PC-9 (cell line): Measurements from ENCODE around the gene CDPF1. TPM values are rescaled to one million over a fixed set of nuclear protein-coding genes. Genes with fewer than 3 reads are reported as not detected.

Source experiments
- BruUV-seq: library from RNA; stranded (reverse); fragments of 400-500 nt; replicated peaks from 2 replicates; lab custom pipeline; 2021; lab: Mats Ljungman, UMichigan
- CTCF ChIA-PET: fragments of 300-600 bp; sonication (Branson Sonifier 250); formaldehyde crosslinking; loops from one replicate; lab custom pipeline; 2022; ENCODE audit warnings: antibody characterized with exemption; lab: Charles Lee
- POLR2A ChIA-PET: fragments of 300-600 bp; sonication (Branson Sonifier 250); formaldehyde crosslinking; loops from one replicate; lab custom pipeline; 2022; ENCODE audit warnings: antibody characterized with exemption; ENCODE audit not compliant: unreplicated experiment; lab: Charles Lee
- DNase-seq, 2 experiments: peaks; one replicate each; pipeline versions ENCODE4 v3.0.0 to v3.0.0-alpha.2; 2015 to 2022; ENCODE audit warnings: mixed read lengths in 1 of 2
- H2AFZ ChIP-seq: fragments of 200-600 bp; sonication (generic); 2 replicates; pipeline ENCODE4 v1.8.1; 2017; ENCODE audit warnings: antibody characterized with exemption
- H3F3A ChIP-seq: fragments of 200-600 bp; sonication (generic); 2 replicates; pipeline ENCODE4 v1.8.1; 2017; ENCODE audit warnings: antibody characterized with exemption, mild to moderate bottlenecking, low read depth; ENCODE audit not compliant: insufficient read depth
- H3K27ac ChIP-seq: fragments of 200-600 bp; sonication (generic); 2 replicates; pipeline ENCODE4 v1.6.1; 2016; ENCODE audit warnings: mixed run types
- H3K27me3 ChIP-seq: fragments of 200-600 bp; sonication (generic); 2 replicates; pipeline ENCODE4 v1.6.1; 2016; ENCODE audit warnings: low read depth, mixed run types; ENCODE audit not compliant: insufficient read depth
- H3K36me3 ChIP-seq: fragments of 200-600 bp; sonication (generic); 2 replicates; pipeline ENCODE4 v1.6.1; 2016; ENCODE audit warnings: low read depth, mixed run types
- H3K4me1 ChIP-seq: fragments of 200-600 bp; sonication (generic); replicated peaks from 2 replicates; pipeline ENCODE4 v1.6.1; 2016; ENCODE audit warnings: mixed run types; ENCODE audit not compliant: insufficient read depth
- H3K4me2 ChIP-seq: fragments of 200-600 bp; sonication (generic); 2 replicates; pipeline ENCODE4 v1.6.1; 2017; ENCODE audit warnings: mixed run types
- H3K4me3 ChIP-seq: fragments of 200-600 bp; sonication (generic); 2 replicates; pipeline ENCODE4 v1.6.1; 2016; ENCODE audit warnings: mixed run types
- H3K79me2 ChIP-seq: fragments of 200-600 bp; sonication (generic); 2 replicates; pipeline ENCODE4 v1.6.1; 2017; ENCODE audit warnings: low read depth, mixed run types
- H3K9me2 ChIP-seq: fragments of 200-600 bp; sonication (generic); 2 replicates; pipeline ENCODE4 v1.8.1; 2017; ENCODE audit warnings: mild to moderate bottlenecking; ENCODE audit not compliant: insufficient read depth
- H3K9me3 ChIP-seq: fragments of 200-600 bp; sonication (generic); 2 replicates; pipeline ENCODE4 v1.8.1; 2016; ENCODE audit warnings: low read depth; ENCODE audit not compliant: insufficient read depth
- H4K20me1 ChIP-seq: fragments of 200-600 bp; sonication (generic); 2 replicates; pipeline ENCODE4 v1.8.1; 2017; ENCODE audit not compliant: insufficient read depth
- CTCF ChIP-seq: fragments of 200-600 bp; sonication (generic); conservative IDR thresholded peaks from 2 replicates; pipeline ENCODE4 v1.6.1; 2017; ENCODE audit warnings: mixed run types, antibody characterized with exemption, mild to moderate bottlenecking, moderate library complexity
- EZH2 ChIP-seq: fragments of 200-600 bp; sonication (generic); IDR thresholded peaks from 2 replicates; pipeline ENCODE4 v1.8.0; 2017; ENCODE audit warnings: antibody characterized with exemption, low read depth
- intact Hi-C: fragments of 100-400 bp; cut with micrococcal nuclease; formaldehyde crosslinking; loops from one replicate; pipeline ENCODE4 v1.10.0; 2022; ENCODE audit not compliant: unreplicated experiment
- total RNA-seq: library from RNA; stranded (reverse); gene quantifications from 2 replicates; pipeline ENCODE4 v1.2.3, GENCODE V29; 2021

Gene CDPF1
- total RNA-seq, 1 experiment from 2014 or later: 16.0 TPM

GRCh38 chr22:46281866-46282678, 32.0 kb upstream of the CDPF1 start:
- Histone ChIP-seq H3K9me2 (no peaks in the 10 kb centered on the region), H3K9me3 (no peaks in the 10 kb centered on the region), H3K4me1 (no peaks in the 10 kb centered on the region), H4K20me1 (no peaks in the 10 kb centered on the region), H3K27ac (no peak overlapping the region), H3K36me3 (peaks cover 7% of the 10 kb centered on the region; the same call in 1 of the 2 replicates), H3F3A (no peaks in the 10 kb centered on the region), H3K79me2 (no peaks in the 10 kb centered on the region), H3K27me3 (no peaks in the 10 kb centered on the region), H3K4me3 (no peak overlapping the region), H2AFZ (no peak overlapping the region), H3K4me2 (no peak overlapping the region)
- no TSS peak for BruUV-seq
- POLR2A ChIA-PET: no interaction called here
- no peak for DNase-seq
- no peak for TF ChIP-seq EZH2
- TF ChIP-seq CTCF: no peak
- intact Hi-C loops: no loop called here
- CTCF ChIA-PET: no interaction called here

GRCh38 chr22:46280999-46281623, 31.0 kb upstream of the CDPF1 start:
- DNase-seq: no peak
- Histone ChIP-seq H3K4me2 (no peak overlapping the region), H3K9me2 (no peaks in the 10 kb centered on the region), H3K79me2 (no peaks in the 10 kb centered on the region), H3K36me3 (peaks cover 7% of the 10 kb centered on the region; the same call in 1 of the 2 replicates), H3K9me3 (no peaks in the 10 kb centered on the region), H3K27me3 (no peaks in the 10 kb centered on the region), H3K4me3 (no peak overlapping the region), H3K4me1 (no peaks in the 10 kb centered on the region), H3F3A (no peaks in the 10 kb centered on the region), H2AFZ (no peak overlapping the region), H4K20me1 (no peaks in the 10 kb centered on the region), H3K27ac (no peak overlapping the region)
- TF ChIP-seq CTCF (no peak), EZH2 (no peak)
- intact Hi-C loops: no loop called here
- ChIA-PET CTCF (no interaction called here), POLR2A (no interaction called here)
- no TSS peak for BruUV-seq

GRCh38 chr22:46280063-46280817, 30.1 kb upstream of the CDPF1 start:
- H4K20me1 ChIP-seq: no peaks in the 10 kb centered on the region
- no peak for DNase-seq
- no peak overlapping the region for H3K4me3 ChIP-seq
- no peaks in the 10 kb centered on the region for H3K9me3 ChIP-seq
- no TSS peak for BruUV-seq
- no peak overlapping the region for H2AFZ ChIP-seq
- no peak for TF ChIP-seq CTCF
- TF ChIP-seq EZH2: no peak
- H3K4me2 ChIP-seq: no peak overlapping the region
- H3K79me2 ChIP-seq: no peaks in the 10 kb centered on the region
- ChIA-PET POLR2A (interaction anchor here (0.6 kb wide), 2 partner anchors 101 to 267 kb away, joined by 4 to 6 read pairs; no protein-coding TSS in a partner anchor), CTCF (no interaction called here)
- H3K36me3 ChIP-seq: peaks cover 12% of the 10 kb centered on the region; the same call in 1 of the 2 replicates
- no peaks in the 10 kb centered on the region for H3K9me2 ChIP-seq
- no peaks in the 10 kb centered on the region for H3K4me1 ChIP-seq
- no peak overlapping the region for H3K27ac ChIP-seq
- intact Hi-C loops: no loop called here
- no peaks in the 10 kb centered on the region for H3K27me3 ChIP-seq
- no peaks in the 10 kb centered on the region for H3F3A ChIP-seq
